ENCODE data around the gene EMC1. TPM values are rescaled to one million over a fixed set of nuclear protein-coding genes. Genes with fewer than 3 reads are reported as not detected.
"Not testable (repeated sequence)": the region's sequence is repeated elsewhere in the genome, so short reads cannot be mapped to it uniquely, and the experiment has no call there.

EMC1 gene
- 10 to 100 TPM; 74.8 to 79.6 (median 77.0) TPM for total RNA-seq

GRCh38 chr1:19251305-19252196, at the start of gene EMC1, which contains the start of gene MRTO4:
Gene EMC1 (minus strand): TSS chr1:19251524. CDS start chr1:19251509, 15 bp downstream.
Gene MRTO4 (plus strand): TSS chr1:19251805. CDS start chr1:19251836, 31 bp downstream.
- Mint-ChIP-seq H3K4me3 (peak within 1 kb of the TSS; percentile 99), H3K4me1 (ENCODE audit: low read depth) (peaks cover 23% of the 10 kb centered on the region), H3K36me3 (ENCODE audit: insufficient read depth) (peaks cover 15% of the 10 kb centered on the region), H3K9me3 (no peaks in the 10 kb centered on the region), H3K27me3 (ENCODE audit: low read depth) (no peaks in the 10 kb centered on the region)
- peak; percentile 82 for DNase-seq
- ATAC-seq: peak; percentile 91 to 93

GRCh38 chr1:19300211-19300610, 48.9 kb upstream of the EMC1 start:
- Mint-ChIP-seq H3K27me3 (ENCODE audit: low read depth) (no peaks in the 10 kb centered on the region), H3K9me3 (peaks cover 8% of the 10 kb centered on the region), H3K36me3 (ENCODE audit: insufficient read depth) (peaks cover 22% of the 10 kb centered on the region), H3K4me1 (ENCODE audit: low read depth) (no peaks in the 10 kb centered on the region), H3K4me3 (no peak overlapping the region)
- DNase-seq: no peak
- ATAC-seq: no peak

- H3K4me1 Mint-ChIP-seq (ENCODE audit: low read depth): no peaks in the 10 kb centered on the region
- ATAC-seq: no peak
- H3K36me3 Mint-ChIP-seq (ENCODE audit: insufficient read depth): peaks cover 8% of the 10 kb centered on the region
- H3K9me3 Mint-ChIP-seq: peaks cover 17% of the 10 kb centered on the region
- H3K4me3 Mint-ChIP-seq: no peak overlapping the region
- H3K27me3 Mint-ChIP-seq (ENCODE audit: low read depth): no peaks in the 10 kb centered on the region
- DNase-seq: no peak
Observed at GRCh38 chr1:19294638-19295037, 43.3 kb upstream of the EMC1 start.

- Mint-ChIP-seq H3K27me3 (ENCODE audit: low read depth) (peaks cover 10% of the 10 kb centered on the region), H3K4me3 (peak overlapping the region; percentile 65)
Observed at GRCh38 chr1:19289244-19289643, 37.9 kb upstream of the EMC1 start.

GRCh38 chr1:19288324-19289241, 37.3 kb upstream of the EMC1 start, which contains the start of gene AKR7A3:
Gene AKR7A3 (minus strand): TSS chr1:19288770. CDS start chr1:19288709, 61 bp downstream.
- not testable (repeated sequence) for H3K4me1 Mint-ChIP-seq (ENCODE audit: low read depth); H3K27me3 Mint-ChIP-seq (ENCODE audit: low read depth); H3K9me3 Mint-ChIP-seq; H3K36me3 Mint-ChIP-seq (ENCODE audit: insufficient read depth)
- peak; percentile 44 for DNase-seq
- peak within 1 kb of the TSS; percentile 69 for H3K4me3 Mint-ChIP-seq
- ATAC-seq: peak; percentile 94 to 98

More at GRCh38 chr1:19289244-19289643, 37.9 kb upstream of the EMC1 start:
- ATAC-seq (no peak), DNase-seq (no peak)
- Mint-ChIP-seq H3K36me3 (ENCODE audit: insufficient read depth) (peaks cover 3% of the 10 kb centered on the region), H3K4me1 (ENCODE audit: low read depth) (peaks cover 8% of the 10 kb centered on the region), H3K9me3 (peaks cover 2% of the 10 kb centered on the region)

- Mint-ChIP-seq H3K9me3 (no peaks in the 10 kb centered on the region), H3K4me1 (ENCODE audit: low read depth) (peaks cover 8% of the 10 kb centered on the region), H3K36me3 (ENCODE audit: insufficient read depth) (peaks cover 2% of the 10 kb centered on the region), H3K4me3 (peak overlapping the region; percentile 69), H3K27me3 (ENCODE audit: low read depth) (peaks cover 10% of the 10 kb centered on the region)
- DNase-seq (no peak), ATAC-seq (no peak)
Observed at GRCh38 chr1:19287436-19288185, 36.3 kb upstream of the EMC1 start.

GRCh38 chr1:19285807-19286206, 34.5 kb upstream of the EMC1 start:
- H3K36me3 Mint-ChIP-seq (ENCODE audit: insufficient read depth); H3K9me3 Mint-ChIP-seq; H3K4me3 Mint-ChIP-seq; H3K27me3 Mint-ChIP-seq (ENCODE audit: low read depth); ATAC-seq; H3K4me1 Mint-ChIP-seq (ENCODE audit: low read depth); DNase-seq: not testable (repeated sequence)

- not testable (repeated sequence) for H3K36me3 Mint-ChIP-seq (ENCODE audit: insufficient read depth); H3K4me1 Mint-ChIP-seq (ENCODE audit: low read depth); ATAC-seq; H3K9me3 Mint-ChIP-seq; DNase-seq; H3K27me3 Mint-ChIP-seq (ENCODE audit: low read depth); H3K4me3 Mint-ChIP-seq
Observed at GRCh38 chr1:19285366-19285765, 34.0 kb upstream of the EMC1 start.

GRCh38 chr1:19284881-19285280, 33.6 kb upstream of the EMC1 start:
- H3K9me3 Mint-ChIP-seq: no peaks in the 10 kb centered on the region
- H3K27me3 Mint-ChIP-seq (ENCODE audit: low read depth): peaks cover 10% of the 10 kb centered on the region
- H3K4me1 Mint-ChIP-seq (ENCODE audit: low read depth): peaks cover 8% of the 10 kb centered on the region
- DNase-seq (no peak), ATAC-seq (no peak)
- no peak overlapping the region for H3K4me3 Mint-ChIP-seq
- H3K36me3 Mint-ChIP-seq (ENCODE audit: insufficient read depth): peaks cover 2% of the 10 kb centered on the region

- Mint-ChIP-seq H3K36me3 (ENCODE audit: insufficient read depth) (no peaks in the 10 kb centered on the region), H3K9me3 (no peaks in the 10 kb centered on the region), H3K4me3 (no peak overlapping the region), H3K27me3 (ENCODE audit: low read depth) (peaks cover 5% of the 10 kb centered on the region), H3K4me1 (ENCODE audit: low read depth) (peaks cover 3% of the 10 kb centered on the region)
- DNase-seq: no peak
- no peak for ATAC-seq
Observed at GRCh38 chr1:19283891-19284290, 32.6 kb upstream of the EMC1 start.

GRCh38 chr1:19274636-19275035, 23.3 kb upstream of the EMC1 start:
- Mint-ChIP-seq H3K36me3 (ENCODE audit: insufficient read depth) (peaks cover 1% of the 10 kb centered on the region), H3K9me3 (peaks cover 5% of the 10 kb centered on the region), H3K4me3 (no peak overlapping the region), H3K4me1 (ENCODE audit: low read depth) (peaks cover 4% of the 10 kb centered on the region), H3K27me3 (ENCODE audit: low read depth) (peaks cover 24% of the 10 kb centered on the region)
- no peak for ATAC-seq
- no peak for DNase-seq

GRCh38 chr1:19273844-19274531, 22.7 kb upstream of the EMC1 start:
- H3K9me3 Mint-ChIP-seq; DNase-seq; H3K4me3 Mint-ChIP-seq; H3K4me1 Mint-ChIP-seq (ENCODE audit: low read depth); H3K36me3 Mint-ChIP-seq (ENCODE audit: insufficient read depth): not testable (repeated sequence)
- ATAC-seq: peak; percentile 60 to 70
- peaks cover 24% of the 10 kb centered on the region for H3K27me3 Mint-ChIP-seq (ENCODE audit: low read depth)

GRCh38 chr1:19273106-19273843, 22.0 kb upstream of the EMC1 start:
- H3K9me3 Mint-ChIP-seq: peaks cover 5% of the 10 kb centered on the region
- H3K4me3 Mint-ChIP-seq: no peak overlapping the region
- peaks cover 4% of the 10 kb centered on the region for H3K4me1 Mint-ChIP-seq (ENCODE audit: low read depth)
- no peak for DNase-seq
- H3K36me3 Mint-ChIP-seq (ENCODE audit: insufficient read depth): peaks cover 1% of the 10 kb centered on the region
- peak in 1 of 2 donors; percentile 21 for ATAC-seq
- peaks cover 24% of the 10 kb centered on the region for H3K27me3 Mint-ChIP-seq (ENCODE audit: low read depth)

Measured in activated T-cell treated with anti-CD3 and anti-CD28 coated beads, Interleukin-2, amount 50 U/mL, for 4 hours (primary cell).